ENCODE data around the gene TSPAN7. TPM values are rescaled to one million over a fixed set of nuclear protein-coding genes. Genes with fewer than 3 reads are reported as not detected.
A peak's percentile ranks its signal among the peaks of the same experiment; 100 is the strongest.

The TSPAN7 gene
- total RNA-seq, 2 experiments from 2014 or later: 0.50 to 0.74 TPM

DNA sequence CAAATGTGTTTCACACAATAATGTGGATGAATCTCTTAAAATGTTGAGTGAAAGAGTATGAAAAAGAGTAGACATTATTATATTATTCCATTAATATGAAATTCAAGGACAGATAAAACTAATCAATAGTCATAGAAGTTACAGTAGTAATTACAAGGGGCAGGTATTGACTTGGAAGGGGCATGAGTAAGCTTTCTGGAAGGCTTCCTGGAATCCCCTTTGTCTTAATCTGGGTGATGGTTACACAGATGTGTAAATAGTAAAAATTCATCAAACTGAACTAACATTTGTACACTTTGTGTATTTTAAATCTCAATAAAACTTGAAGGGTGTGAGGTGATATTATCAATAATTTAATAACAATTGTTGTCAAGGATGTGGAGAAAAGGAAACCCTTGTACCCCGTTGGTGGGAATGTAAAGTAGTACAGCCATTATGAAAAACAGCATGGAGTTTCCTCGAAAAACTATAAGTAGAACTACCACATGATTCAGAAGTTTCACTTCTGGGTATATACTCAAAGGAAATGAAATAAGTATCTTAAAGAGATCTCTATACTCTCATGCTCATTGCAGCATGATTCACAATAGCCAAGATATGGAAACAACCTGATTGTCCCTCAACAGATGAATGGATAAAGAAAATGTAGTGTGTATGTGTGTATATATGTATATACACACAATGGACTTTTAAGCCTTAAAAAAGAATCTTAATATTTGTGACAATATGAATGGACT is 143.0 kb downstream of the TSPAN7 start:
- intact Hi-C loops (cut with micrococcal nuclease): no loop called here
- Mint-ChIP-seq H3K27ac (no peak overlapping the region), H3K4me1 (ENCODE audit: low read depth) (peaks cover 2% of the 10 kb centered on the region), H3K4me3 (no peak overlapping the region), H3K9me3 (no peaks in the 10 kb centered on the region), H3K27me3 (peaks cover 7% of the 10 kb centered on the region), H3K36me3 (ENCODE audit: low read depth) (no peaks in the 10 kb centered on the region)
- TF ChIP-seq, protein P1, sequence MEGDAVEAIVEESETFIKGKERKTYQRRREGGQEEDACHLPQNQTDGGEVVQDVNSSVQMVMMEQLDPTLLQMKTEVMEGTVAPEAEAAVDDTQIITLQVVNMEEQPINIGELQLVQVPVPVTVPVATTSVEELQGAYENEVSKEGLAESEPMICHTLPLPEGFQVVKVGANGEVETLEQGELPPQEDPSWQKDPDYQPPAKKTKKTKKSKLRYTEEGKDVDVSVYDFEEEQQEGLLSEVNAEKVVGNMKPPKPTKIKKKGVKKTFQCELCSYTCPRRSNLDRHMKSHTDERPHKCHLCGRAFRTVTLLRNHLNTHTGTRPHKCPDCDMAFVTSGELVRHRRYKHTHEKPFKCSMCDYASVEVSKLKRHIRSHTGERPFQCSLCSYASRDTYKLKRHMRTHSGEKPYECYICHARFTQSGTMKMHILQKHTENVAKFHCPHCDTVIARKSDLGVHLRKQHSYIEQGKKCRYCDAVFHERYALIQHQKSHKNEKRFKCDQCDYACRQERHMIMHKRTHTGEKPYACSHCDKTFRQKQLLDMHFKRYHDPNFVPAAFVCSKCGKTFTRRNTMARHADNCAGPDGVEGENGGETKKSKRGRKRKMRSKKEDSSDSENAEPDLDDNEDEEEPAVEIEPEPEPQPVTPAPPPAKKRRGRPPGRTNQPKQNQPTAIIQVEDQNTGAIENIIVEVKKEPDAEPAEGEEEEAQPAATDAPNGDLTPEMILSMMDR (IDR thresholded peaks at IDR 0.05): no peak
- DNase-seq (no peak), ATAC-seq (peak; percentile 81)
- ChIA-PET CTCF (interaction anchor here (0.8 kb wide), 1 partner anchor 448 kb away, joined by 5 read pairs; no protein-coding TSS in a partner anchor), POLR2A (no interaction called here)

DNA sequence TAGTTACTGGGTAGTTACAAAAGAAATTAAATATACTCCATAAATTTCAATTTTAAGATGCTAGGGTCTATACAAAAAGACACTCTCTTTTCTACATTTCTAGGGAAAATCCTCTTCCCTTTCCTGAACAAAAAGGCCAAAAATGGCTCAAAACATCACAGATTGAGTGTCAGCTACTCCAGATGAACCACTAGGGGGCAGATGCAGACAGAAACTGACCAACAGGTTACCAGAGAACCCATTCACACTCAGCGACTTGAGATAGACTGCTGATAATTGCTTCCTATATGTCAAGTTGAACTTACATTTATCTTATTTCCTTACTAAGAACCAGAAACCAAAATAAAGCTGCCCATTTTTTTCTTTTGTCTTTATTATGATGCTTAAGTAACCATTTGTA is 156.5 kb downstream of the TSPAN7 start:
- peaks cover 3% of the 10 kb centered on the region for H3K4me1 Mint-ChIP-seq (ENCODE audit: low read depth)
- CTCF ChIA-PET: interaction anchor here (0.8 to 1.2 kb wide), 3 partner anchors 22 to 225 kb away, joined by 3 read pairs; no protein-coding TSS in a partner anchor
- intact Hi-C loops (cut with micrococcal nuclease): no loop called here
- no peak overlapping the region for H3K4me3 Mint-ChIP-seq
- DNase-seq (peak; percentile 14), ATAC-seq (no peak)
- H3K9me3 Mint-ChIP-seq: no peaks in the 10 kb centered on the region
- H3K27me3 Mint-ChIP-seq: peaks cover 2% of the 10 kb centered on the region
- no peak overlapping the region for H3K27ac Mint-ChIP-seq
- POLR2A ChIA-PET: no interaction called here
- TF ChIP-seq, protein P1 (IDR thresholded peaks at IDR 0.05): peak; percentile 39
- no peaks in the 10 kb centered on the region for H3K36me3 Mint-ChIP-seq (ENCODE audit: low read depth)

DNA sequence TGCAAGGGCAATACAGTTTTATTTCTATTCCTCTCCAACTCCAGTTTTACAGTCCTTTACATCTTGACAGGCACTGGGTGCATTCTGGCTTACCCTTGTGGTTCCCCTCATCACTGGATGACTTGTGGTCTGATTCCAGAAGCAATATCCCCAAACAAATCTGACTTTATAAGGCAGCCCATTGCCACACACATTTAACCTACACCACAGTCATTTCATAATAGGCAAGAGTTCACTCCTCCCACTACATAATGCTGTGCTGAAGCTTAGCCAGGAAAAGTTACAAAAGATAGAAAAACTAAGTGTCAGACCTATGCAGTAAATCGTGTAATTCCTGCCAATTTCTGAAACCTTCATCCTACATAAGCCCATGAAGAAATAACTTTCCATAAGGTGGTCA is 157.0 kb downstream of the TSPAN7 start:
- peaks cover 3% of the 10 kb centered on the region for H3K4me1 Mint-ChIP-seq (ENCODE audit: low read depth)
- TF ChIP-seq, protein P1 (IDR thresholded peaks at IDR 0.05): no peak
- no peak overlapping the region for H3K4me3 Mint-ChIP-seq
- peaks cover 2% of the 10 kb centered on the region for H3K27me3 Mint-ChIP-seq
- CTCF ChIA-PET: interaction anchor here (1.2 kb wide), 2 partner anchors 21 to 46 kb away, joined by 3 read pairs; no protein-coding TSS in a partner anchor
- ATAC-seq (no peak), DNase-seq (no peak)
- no peaks in the 10 kb centered on the region for H3K36me3 Mint-ChIP-seq (ENCODE audit: low read depth)
- intact Hi-C loops (cut with micrococcal nuclease): no loop called here
- POLR2A ChIA-PET: no interaction called here
- no peak overlapping the region for H3K27ac Mint-ChIP-seq
- no peaks in the 10 kb centered on the region for H3K9me3 Mint-ChIP-seq

DNA sequence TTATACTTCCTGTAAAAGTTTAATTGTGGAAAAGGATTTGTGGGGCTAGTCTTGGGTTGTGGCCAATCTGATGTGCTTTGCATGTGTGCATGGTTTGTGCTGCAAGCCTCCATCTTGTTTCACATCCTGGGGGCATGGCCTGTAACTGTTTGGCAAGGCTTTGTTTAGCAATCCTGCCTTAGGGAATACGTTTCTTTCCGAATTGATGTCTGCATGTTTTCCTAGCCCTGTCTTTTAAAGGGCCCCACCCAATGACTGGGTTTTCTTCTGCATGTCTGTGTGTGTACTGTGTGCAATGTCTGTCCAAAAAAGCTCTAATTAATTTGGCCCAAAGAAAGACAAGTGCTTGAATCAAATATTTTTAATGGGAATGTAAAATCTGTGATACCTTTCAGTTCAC is 165.3 kb downstream of the TSPAN7 start:
- intact Hi-C loops (cut with micrococcal nuclease): no loop called here
- TF ChIP-seq, protein P1 (IDR thresholded peaks at IDR 0.05): no peak
- Mint-ChIP-seq H3K36me3 (ENCODE audit: low read depth) (no peaks in the 10 kb centered on the region), H3K27ac (no peak overlapping the region), H3K4me3 (no peak overlapping the region), H3K4me1 (ENCODE audit: low read depth) (no peaks in the 10 kb centered on the region), H3K27me3 (no peaks in the 10 kb centered on the region), H3K9me3 (no peaks in the 10 kb centered on the region)
- DNase-seq (no peak), ATAC-seq (no peak)
- CTCF ChIA-PET: no interaction called here
- POLR2A ChIA-PET: no interaction called here

DNA sequence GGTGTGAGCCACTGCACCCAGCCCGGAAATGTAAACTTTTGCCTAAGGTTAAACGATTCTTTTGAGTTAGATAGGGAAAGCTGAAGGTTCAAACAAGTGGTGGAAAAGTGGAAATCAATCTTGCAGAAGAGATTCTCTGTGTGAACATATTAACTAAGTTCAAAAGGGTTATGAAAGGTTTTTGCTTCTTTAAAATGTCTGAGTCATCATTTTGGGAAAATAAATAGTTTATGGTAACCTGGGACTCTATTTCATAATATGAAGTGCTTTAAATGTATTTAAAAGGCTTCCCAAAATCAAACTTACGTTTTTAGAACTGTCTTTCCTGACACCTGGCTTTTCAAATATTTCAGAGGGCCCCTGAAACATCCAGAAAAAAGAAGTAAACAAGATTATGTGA is 166.3 kb downstream of the TSPAN7 start:
- TF ChIP-seq, protein P1 (IDR thresholded peaks at IDR 0.05): no peak
- no peak for DNase-seq
- CTCF ChIA-PET: no interaction called here
- no peak for ATAC-seq
- POLR2A ChIA-PET: no interaction called here
- Mint-ChIP-seq H3K9me3 (no peaks in the 10 kb centered on the region), H3K4me1 (ENCODE audit: low read depth) (no peaks in the 10 kb centered on the region), H3K27ac (no peak overlapping the region), H3K36me3 (ENCODE audit: low read depth) (no peaks in the 10 kb centered on the region), H3K27me3 (no peaks in the 10 kb centered on the region), H3K4me3 (no peak overlapping the region)
- intact Hi-C loops (cut with micrococcal nuclease): no loop called here

Measured in activated CD8-positive, alpha-beta T cell treated with anti-CD3 and anti-CD28 coated beads for 36 hours (primary cell).